HG03575 (cell line): ENCODE measurements around the gene CYP4A22.
"Not testable (repeated sequence)": the region's sequence is repeated elsewhere in the genome, so short reads cannot be mapped to it uniquely, and the experiment has no call there.

Source experiments
- ATAC-seq: cut with Tn5 transposase; IDR thresholded peaks from one replicate; pipeline ENCODE4 v1.9.1; 2021; ENCODE audit not compliant: unreplicated experiment, insufficient number of reproducible peaks, low FRiP score; ENCODE audit errors: extremely low read depth

CYP4A22 gene, protein sequence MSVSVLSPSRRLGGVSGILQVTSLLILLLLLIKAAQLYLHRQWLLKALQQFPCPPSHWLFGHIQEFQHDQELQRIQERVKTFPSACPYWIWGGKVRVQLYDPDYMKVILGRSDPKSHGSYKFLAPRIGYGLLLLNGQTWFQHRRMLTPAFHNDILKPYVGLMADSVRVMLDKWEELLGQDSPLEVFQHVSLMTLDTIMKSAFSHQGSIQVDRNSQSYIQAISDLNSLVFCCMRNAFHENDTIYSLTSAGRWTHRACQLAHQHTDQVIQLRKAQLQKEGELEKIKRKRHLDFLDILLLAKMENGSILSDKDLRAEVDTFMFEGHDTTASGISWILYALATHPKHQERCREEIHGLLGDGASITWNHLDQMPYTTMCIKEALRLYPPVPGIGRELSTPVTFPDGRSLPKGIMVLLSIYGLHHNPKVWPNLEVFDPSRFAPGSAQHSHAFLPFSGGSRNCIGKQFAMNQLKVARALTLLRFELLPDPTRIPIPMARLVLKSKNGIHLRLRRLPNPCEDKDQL

DNA sequence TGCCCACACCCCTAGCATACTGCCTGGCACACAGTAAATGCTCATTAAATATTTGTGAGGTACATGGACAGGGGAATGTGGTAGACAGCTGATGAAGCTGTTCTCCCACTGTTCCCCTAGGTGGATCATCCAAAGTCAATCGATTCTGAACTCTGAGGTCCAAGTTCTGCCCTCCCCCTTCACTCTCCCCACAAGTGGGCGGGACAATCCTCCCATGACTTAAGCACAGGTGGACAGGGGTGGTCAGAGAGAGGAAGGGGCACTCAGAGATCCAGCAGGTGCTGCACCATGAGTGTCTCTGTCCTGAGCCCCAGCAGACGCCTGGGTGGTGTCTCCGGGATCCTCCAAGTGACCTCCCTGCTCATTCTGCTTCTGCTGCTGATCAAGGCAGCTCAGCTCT, at the start of gene CYP4A22:
CYP4A22 (plus strand) TSS at position 244 of the 400 bp plus-strand sequence; CDS start at position 289, 45 bp downstream.
- ATAC-seq = no peak

DNA sequence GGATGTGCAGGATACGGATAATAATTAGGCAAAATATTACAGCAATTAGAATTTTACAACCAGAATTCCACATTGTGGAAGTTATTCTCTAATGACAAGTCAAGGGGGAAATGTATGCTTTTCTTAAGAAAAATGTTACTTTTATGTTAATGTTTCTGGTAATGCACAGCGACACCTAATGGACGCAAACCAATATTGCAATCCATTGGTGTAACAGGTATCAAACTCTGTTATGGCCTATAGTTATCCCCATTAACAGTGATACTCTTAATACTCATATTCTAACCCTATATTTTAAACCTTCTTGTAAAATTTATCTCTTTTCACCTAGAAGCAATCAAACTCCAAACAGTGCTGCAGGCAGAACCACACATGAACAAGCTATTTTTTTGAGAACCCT, 47.9 kb upstream of the CYP4A22 start:
- not testable (repeated sequence) for ATAC-seq

DNA sequence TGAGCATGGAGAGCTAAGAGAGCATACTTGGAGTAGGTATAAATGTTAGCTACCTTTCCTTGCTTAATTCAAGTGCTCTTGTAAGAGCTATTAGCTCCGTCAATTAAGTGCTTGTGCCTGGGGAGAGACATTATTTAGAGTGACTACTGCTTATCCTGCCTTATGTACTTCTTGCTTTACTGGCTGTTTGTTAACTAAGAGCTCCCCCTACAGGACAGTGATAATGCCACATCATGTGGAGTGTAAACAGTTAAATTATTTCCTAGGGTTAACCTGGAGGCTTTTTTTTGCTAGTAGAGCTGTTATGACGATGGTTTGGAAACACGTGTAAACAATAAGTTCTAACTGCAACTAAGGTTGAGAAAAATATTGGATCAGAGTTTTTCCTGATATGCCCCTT, 45.8 kb upstream of the CYP4A22 start:
- ATAC-seq = not testable (repeated sequence)

DNA sequence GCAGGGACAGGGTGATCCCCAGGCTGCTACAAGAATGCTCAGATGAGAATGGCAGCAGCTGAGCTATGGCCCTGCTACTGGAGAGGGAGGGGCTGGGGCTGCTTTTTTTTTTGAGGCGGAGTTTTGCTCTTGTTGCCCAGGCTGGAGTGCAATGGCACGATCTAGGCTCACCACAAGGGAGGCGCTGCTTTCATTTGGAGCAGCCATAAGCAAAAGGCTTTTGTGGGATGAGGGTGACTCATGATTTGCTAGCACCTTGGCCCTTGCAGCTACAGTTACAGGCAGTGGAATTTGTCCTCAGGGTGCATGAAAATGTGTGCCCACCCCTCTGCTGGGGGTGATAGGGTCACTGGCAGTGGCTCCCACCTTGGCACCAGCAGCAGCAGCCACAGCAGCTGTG, 32.4 kb upstream of the CYP4A22 start:
- no peak for ATAC-seq

DNA sequence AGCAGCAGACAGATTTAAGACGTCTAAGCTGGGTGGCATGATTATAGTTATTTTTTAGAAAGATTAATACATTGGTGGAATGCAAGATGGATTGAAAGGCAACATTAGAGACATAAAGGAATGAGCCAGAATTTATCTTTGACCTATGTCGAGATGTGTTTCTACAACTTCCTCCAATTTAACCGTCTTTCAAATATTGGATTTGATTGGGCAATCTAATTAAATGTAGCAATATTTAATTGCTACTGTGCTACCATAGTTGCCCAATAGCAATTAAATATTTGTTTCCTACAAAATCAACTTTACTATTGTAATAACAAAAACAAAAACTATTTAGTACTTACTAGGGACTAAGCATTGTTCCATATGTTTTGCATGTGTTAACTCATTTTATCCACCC, 30.4 kb upstream of the CYP4A22 start:
- ATAC-seq = no peak

DNA sequence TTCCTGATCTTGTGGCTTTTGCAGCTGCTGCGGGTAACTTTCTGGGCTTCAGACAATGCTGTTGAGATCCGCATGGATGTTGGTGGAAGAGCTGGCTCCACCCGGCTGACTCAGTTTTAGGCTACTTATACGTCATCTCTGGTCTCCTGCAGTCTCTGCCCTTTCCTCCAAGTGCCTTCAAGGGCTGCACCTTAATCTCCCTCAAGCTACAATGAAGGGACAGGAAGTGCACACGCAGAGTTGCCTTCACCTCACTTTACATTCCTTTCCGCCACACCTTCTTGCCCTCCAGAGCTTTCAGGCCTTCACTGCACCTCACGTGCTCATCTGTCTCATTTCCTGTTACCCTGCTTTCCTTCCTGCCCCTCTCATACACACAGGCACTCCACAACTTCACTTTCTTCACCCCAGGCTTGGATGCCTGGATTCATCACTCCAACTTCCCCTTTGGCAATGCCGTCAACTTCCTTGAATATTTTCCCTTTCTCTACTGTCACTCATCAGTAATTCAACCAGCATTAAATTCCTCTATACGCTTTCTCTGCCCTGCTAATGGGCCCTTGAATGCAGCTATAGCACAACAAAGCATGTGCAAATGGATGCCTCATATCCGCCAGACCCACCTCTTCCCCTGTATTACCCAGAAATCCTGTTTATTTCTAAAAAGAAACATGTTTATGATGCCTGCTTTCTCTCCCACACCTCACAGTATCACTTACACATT, 29.2 kb upstream of the CYP4A22 start:
- ATAC-seq = not testable (repeated sequence)

DNA sequence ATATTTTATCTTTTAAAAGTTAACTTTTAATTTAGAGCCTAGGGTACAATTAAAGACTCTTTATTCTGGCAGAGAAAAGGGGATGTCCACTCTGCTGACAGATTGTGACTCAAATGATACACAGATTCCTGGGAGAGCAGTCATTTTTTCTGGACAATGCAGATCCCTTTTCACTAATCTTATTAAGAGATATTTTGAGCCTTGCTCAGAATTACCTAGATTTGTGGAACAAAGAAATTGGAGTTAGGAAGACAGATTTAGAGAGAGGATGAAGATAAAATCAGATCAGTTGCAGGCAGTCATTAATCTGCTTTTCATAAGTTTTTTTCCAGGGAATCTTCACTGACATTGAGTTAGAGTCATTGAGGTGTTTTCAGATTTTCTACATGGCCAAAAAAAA, 27.8 kb upstream of the CYP4A22 start:
- not testable (repeated sequence) for ATAC-seq

DNA sequence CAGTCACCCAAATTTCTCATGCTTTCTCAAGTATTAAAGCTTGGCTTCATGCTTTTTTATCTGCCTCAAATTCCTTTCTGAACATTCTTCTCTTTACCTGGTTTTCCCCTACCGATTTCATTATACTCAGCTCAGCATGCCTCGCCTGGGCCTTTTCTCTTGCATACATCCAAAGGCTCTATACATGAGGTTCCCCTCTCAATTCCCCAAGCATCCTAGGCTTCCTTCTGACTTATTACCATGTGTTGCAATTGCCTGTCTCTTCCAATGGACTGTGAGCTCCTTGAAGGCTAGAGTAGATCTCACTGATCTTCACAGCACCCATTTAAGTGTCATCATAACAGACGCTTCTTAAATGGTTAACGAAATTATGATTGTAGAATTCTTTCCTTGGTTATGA, 24.1 kb upstream of the CYP4A22 start:
- no peak for ATAC-seq

DNA sequence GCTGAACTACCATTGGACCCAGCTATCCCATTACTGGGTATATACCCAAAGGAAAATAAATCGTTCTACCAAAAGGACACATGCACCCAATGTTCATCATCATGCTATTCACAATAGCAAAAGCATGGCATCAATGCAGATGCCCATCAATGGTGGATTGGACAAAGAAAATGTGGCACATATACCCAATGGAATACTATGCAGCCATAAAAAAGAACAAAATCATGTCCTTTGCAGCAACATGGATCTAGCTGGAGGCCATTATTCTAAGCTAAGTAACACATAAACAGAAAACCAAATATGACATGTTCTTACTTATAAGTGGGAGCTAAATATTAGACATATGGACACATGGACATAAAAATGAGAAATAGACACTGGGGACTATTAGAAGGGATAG, 16.2 kb upstream of the CYP4A22 start:
- ATAC-seq = not testable (repeated sequence)

DNA sequence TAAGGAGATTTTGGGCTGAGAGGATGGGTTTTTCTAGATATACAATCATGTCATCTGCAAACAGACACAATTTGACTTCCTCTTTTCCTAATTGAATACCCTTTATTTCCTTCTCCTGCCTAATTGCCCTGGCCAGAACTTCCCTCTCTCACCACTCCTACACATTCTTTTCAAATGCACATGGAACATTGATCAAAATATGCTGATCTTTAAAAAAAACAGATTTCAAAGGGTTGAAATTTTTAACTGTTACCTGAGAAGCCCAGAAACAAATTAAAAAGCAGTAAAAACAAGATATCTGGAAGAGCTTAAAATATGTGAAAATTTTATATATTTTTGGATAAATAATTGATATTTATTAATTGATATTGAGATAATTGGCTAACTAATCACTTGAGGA, 12.4 kb upstream of the CYP4A22 start:
- ATAC-seq = not testable (repeated sequence)

DNA sequence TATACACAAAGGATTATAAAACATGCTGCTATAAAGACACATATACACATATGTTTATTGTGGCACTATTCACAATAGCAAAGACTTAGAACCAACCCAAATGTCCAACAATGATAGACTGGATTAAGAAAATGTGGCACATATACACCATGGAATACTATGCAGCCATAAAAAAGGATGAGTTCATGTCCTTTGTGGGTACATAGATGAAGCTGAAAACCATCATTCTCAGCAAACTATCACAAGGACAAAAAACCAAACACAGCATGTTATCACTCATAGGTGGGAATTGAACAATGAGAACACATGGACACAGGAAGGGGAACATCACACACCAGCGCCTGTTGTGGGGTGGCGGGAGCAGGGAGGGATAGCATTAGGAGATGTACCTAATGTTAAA, 10.2 kb upstream of the CYP4A22 start:
- ATAC-seq = not testable (repeated sequence)

DNA sequence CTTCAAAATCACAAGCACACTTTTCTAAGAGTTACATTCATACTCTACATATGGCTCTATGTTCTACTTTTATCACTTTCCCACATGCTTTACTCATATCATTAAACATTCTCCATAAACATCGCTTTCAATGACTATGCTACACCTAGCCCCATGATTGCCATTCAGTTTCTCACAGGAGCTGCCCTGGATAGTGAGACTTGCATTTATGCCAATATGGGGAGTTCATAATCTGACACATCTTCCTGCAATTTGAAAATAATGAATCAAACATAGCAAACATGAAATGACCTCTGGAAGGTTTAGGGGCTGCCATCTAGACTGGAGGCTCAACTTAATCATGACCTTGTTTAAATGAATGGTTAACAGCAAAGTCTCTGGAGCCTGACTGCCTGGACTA, 9.0 kb upstream of the CYP4A22 start:
- no peak for ATAC-seq

DNA sequence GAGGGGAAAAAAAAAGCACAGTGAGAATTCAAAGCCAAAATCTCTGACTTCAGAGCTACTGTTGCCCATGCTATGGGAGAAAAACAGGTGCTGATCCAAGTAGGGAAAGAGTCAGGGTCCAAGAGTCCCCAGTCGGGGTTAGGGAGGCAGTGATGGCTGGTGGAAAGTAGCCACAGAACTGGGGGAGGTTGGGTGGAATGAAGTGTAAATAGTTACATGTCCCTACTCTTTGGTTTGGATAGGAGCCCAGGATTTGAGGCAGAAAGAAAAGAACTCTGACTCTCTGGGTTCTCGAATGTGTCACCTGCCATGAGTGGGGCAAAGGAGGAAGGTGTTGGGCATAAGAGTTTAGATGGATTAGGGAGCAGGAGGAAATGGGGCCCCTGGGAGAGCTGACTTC, 8.4 kb upstream of the CYP4A22 start:
- ATAC-seq = not testable (repeated sequence)

DNA sequence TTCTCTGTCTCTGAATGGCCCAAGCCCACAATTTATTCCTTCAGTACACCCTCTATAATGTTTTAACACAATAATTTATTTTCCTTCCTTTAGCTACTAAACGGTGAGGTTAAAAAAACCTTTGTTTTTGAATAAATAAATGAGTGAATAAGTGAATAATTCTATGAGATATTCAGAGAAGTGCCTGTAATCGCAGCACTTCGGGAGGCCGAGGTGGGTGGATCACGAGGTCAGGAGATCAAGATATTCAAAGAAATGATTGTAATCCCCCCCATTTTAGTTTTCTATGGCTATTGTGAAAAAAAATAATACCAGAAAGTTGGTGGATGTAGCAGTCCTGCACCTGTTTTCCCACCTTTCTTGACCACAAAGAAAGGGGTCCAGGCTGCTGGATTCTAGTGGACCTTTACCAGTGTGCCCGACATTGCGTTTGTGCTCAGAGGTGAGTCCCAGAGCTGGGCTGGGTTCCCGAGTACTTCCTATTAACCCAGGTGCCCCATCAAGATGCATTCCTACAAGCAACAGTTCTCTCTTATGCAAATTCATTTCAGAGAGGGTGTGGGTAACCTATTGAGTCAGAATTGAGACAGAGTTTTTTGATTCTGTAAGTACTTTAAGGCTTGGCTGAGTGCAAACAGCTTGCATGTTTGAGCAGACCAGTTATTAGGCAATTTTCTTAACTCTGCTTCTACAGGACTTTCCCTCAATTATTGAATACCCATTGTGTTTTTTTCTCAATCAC, 7.6 kb upstream of the CYP4A22 start:
- not testable (repeated sequence) for ATAC-seq

DNA sequence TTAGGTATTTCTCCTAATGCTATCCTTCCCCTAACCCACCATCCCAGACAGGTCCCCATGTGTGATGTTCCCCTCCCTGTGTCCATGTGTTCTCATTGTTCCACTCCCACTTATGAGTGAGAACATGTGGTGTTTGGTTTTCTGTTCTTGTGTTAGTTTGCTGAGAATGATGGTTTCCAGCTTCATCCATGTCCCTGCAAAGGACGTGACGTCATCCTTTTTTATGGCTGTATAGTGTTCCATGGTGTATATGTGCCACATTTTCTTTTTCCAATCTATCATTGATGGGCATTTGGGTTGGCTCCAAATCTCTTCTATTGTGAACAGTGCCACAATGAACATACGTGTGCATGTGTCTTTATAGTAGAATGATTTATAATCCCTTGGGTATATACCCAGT, 4.6 kb upstream of the CYP4A22 start:
- ATAC-seq = not testable (repeated sequence)

DNA sequence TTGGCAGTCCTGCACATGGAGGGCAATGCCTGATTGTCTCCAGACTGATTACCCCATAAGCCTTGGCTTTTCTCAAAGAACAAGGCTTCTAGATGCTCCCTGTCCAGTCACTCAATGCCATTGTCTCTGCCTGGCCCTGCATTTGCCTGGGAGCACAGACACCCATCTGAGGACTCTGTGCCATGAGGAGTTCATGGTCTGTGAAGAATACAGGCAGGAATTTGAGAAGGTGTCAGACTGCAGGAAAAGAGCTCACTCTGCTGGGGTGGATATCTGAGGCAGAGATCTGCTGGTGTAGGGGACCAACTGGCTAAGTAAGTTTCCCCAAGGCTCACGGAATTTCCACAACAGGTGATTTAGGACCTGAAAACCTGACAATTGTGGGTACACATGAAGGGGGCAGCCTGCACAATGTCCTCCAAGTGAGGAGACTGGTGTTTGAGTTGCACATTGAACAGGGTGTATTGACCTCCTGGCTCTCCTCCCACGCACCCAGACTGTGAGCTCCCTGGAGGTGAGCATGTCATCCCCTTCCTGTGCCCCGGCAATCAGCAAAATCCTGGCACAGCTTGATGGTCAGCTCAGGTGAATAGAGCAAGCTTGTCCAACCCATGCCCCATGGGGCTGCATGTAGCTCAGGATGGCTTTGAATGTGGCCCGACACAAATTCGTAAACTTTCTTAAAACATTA, 829 bp downstream of the CYP4A22 start:
- ATAC-seq = no peak

DNA sequence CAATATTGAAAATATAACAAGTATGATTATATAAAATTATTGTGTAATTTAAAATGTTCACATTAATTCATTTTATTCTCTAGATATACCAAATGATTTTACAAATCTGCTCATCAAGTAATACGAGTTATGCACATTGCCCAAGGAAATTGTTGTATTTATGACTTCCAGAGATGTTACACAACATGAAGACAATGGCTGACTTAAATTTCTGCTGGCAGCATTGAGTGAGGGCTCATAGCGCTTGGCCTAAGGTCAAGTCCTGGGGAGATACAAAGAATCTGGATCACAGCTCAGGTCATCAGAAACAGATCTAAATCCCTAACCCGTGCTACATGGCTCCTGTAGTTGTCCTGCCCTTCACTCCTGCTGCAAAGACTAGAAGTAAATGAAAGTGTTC, 3.1 kb downstream of the CYP4A22 start:
- not testable (repeated sequence) for ATAC-seq

DNA sequence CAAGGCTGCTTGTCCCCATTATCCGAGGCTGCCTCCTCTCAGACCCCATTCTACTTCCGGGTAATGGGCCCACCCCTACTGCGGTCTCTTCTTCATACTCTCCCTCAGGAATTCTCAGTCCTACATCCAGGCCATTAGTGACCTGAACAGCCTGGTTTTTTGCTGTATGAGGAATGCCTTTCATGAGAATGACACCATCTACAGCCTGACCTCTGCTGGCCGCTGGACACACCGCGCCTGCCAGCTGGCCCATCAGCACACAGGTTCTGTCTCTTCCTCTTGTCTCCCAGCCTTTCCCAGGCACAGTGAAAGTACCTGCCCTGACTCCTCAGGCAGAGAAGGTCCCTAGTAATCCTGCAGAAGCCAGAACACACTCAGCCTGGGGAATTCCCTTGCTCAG, 6.4 kb downstream of the CYP4A22 start:
- not testable (repeated sequence) for ATAC-seq

DNA sequence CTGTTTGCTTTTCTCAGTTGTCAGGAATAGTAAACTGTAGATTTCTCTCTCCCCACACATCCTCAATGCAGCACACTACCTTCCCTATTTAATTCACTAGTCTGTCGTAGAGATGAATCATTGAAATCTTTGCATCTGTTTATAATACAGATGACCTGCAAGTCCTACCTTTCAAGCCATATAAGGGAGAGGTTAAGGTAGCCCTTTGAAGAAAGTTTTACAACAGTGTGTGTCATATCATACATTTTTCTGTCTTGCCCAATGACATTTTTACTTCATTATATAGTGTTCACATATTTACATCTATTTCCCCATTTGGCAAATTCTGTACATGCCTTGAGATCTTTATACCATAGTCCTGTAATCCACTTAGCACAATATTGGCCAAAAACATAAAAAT, 9.3 kb downstream of the CYP4A22 start:
- ATAC-seq = not testable (repeated sequence)
